Ammon's horn (tissue), 1 donor: ENCODE results near the gene HGFAC.

Source experiments
- DNase-seq: peaks from one replicate; pipeline ENCODE4 v3.0.0-alpha.2; 2016; ENCODE audit warnings: low spot score

The HGFAC gene

GRCh38 chr4:3441501-3442459, at the start of gene HGFAC:
HGFAC (plus strand) TSS chr4:3441968; CDS start chr4:3442002, 34 bp downstream.
- DNase-seq = no peak

GRCh38 chr4:3392321-3392720, 49.4 kb upstream of the HGFAC start:
- no peak for DNase-seq

GRCh38 chr4:3393171-3393570, 48.6 kb upstream of the HGFAC start:
- no peak for DNase-seq

- DNase-seq = no peak
Measured at GRCh38 chr4:3396600-3396999, 45.2 kb upstream of the HGFAC start.

- no peak for DNase-seq
Measured at GRCh38 chr4:3397128-3397527, 44.6 kb upstream of the HGFAC start.

GRCh38 chr4:3399277-3400194, 42.2 kb upstream of the HGFAC start:
- DNase-seq = no peak

GRCh38 chr4:3401436-3402171, 40.2 kb upstream of the HGFAC start:
- DNase-seq = no peak

- DNase-seq = no peak
Measured at GRCh38 chr4:3402491-3403347, 39.0 kb upstream of the HGFAC start.

- no peak for DNase-seq
Measured at GRCh38 chr4:3403348-3403906, 38.3 kb upstream of the HGFAC start.

GRCh38 chr4:3404546-3404945, 37.2 kb upstream of the HGFAC start:
- no peak for DNase-seq

GRCh38 chr4:3405176-3405575, 36.6 kb upstream of the HGFAC start:
- no peak for DNase-seq

- no peak for DNase-seq
Measured at GRCh38 chr4:3406021-3406420, 35.7 kb upstream of the HGFAC start.

- DNase-seq = no peak
Measured at GRCh38 chr4:3406431-3406830, 35.3 kb upstream of the HGFAC start.

- DNase-seq = no peak
Measured at GRCh38 chr4:3407171-3407771, 34.5 kb upstream of the HGFAC start.

GRCh38 chr4:3407930-3408792, 33.6 kb upstream of the HGFAC start:
- no peak for DNase-seq

GRCh38 chr4:3408793-3409330, 32.9 kb upstream of the HGFAC start:
- DNase-seq = no peak

GRCh38 chr4:3409571-3410091, 32.1 kb upstream of the HGFAC start:
- DNase-seq = no peak

- no peak for DNase-seq
Measured at GRCh38 chr4:3410401-3411135, 31.2 kb upstream of the HGFAC start.
